ENCODE data around the gene B4GALT5. TPM values are rescaled to one million over a fixed set of nuclear protein-coding genes. Genes with fewer than 3 reads are reported as not detected.
A peak's percentile ranks its signal among the peaks of the same experiment; 100 is the strongest.

B4GALT5 gene
- total and polyA plus RNA-seq, 7 donors = 32.0 to 284 (median 75.3) TPM

GRCh38 chr20:49715466-49715865, 1.8 kb upstream of the B4GALT5 start:
- WGBS, 3 donors = 94 to 96% (median 95%) methylated on average over 7 of the region's 7 CpGs
- intact Hi-C loops (cut with DNase I) = loop anchor here in 1 of 2 donors (5.0 kb wide), 1 partner anchor 52 kb away; no protein-coding TSS in a partner anchor
- Histone ChIP-seq H3K4me3 (no peak overlapping the region), H3K36me3 (ENCODE audit: insufficient read depth in 1 of 2, low read depth in 1 of 2) (no peaks in the 10 kb centered on the region), H3K9me3 (no peaks in the 10 kb centered on the region), H3K27ac (peak overlapping the region; percentile 94), H3K27me3 (ENCODE audit: insufficient read depth in 3 of 3, low read length in 2 of 3) (no peaks in the 10 kb centered on the region), H3K4me1 (peaks cover 33% of the 10 kb centered on the region)
- DNase-seq (no peak), ATAC-seq (no peak)
- no peak for TF ChIP-seq CTCF (IDR thresholded peaks at IDR 0.05)

- Histone ChIP-seq H3K4me1 (peaks cover 51% of the 10 kb centered on the region), H3K36me3 (ENCODE audit: insufficient read depth in 1 of 2, low read depth in 1 of 2) (no peaks in the 10 kb centered on the region), H3K27ac (peak overlapping the region; percentile 94), H3K4me3 (peak overlapping the region; percentile 90), H3K9me3 (no peaks in the 10 kb centered on the region), H3K27me3 (ENCODE audit: insufficient read depth in 3 of 3, low read length in 2 of 3) (no peaks in the 10 kb centered on the region)
- peak; percentile 48 to 68 for DNase-seq
- peak; percentile 6 for TF ChIP-seq CTCF (IDR thresholded peaks at IDR 0.05)
- intact Hi-C loops (cut with DNase I) = loop anchor here (5.0 kb wide), 1 partner anchor 99 kb away; the partner anchor contains the start of gene SLC9A8 (in 2 of the 2)
- ATAC-seq = peak; percentile 7 to 54 (median 31)
- WGBS, 3 donors = 0 to 1% (median 1%) methylated on average over 30 to 71 of the region's 71 CpGs
Observed at GRCh38 chr20:49712996-49713752, 504 bp downstream of the B4GALT5 start.

GRCh38 chr20:49712646-49712995, 1.1 kb downstream of the B4GALT5 start:
- intact Hi-C loops (cut with DNase I) = loop anchor here (5.0 kb wide), 1 partner anchor 100 kb away; the partner anchor contains the start of gene SLC9A8 (in 2 of the 2)
- TF ChIP-seq CTCF (IDR thresholded peaks at IDR 0.05) = no peak
- DNase-seq (no peak), ATAC-seq (no peak)
- H3K4me3 ChIP-seq = peak overlapping the region; percentile 90
- H3K4me1 ChIP-seq = peaks cover 51% of the 10 kb centered on the region
- no peaks in the 10 kb centered on the region for H3K27me3 ChIP-seq (ENCODE audit: insufficient read depth in 3 of 3, low read length in 2 of 3)
- H3K9me3 ChIP-seq = no peaks in the 10 kb centered on the region
- H3K27ac ChIP-seq = peak overlapping the region; percentile 94
- H3K36me3 ChIP-seq (ENCODE audit: insufficient read depth in 1 of 2, low read depth in 1 of 2) = no peaks in the 10 kb centered on the region
- WGBS, 3 donors = 1 to 5% (median 2%) methylated on average over 6 of the region's 6 CpGs

- H3K36me3 ChIP-seq (ENCODE audit: insufficient read depth in 1 of 2, low read depth in 1 of 2) = no peaks in the 10 kb centered on the region
- H3K4me3 ChIP-seq = peak overlapping the region; percentile 90
- no peak for TF ChIP-seq CTCF (IDR thresholded peaks at IDR 0.05)
- no peaks in the 10 kb centered on the region for H3K27me3 ChIP-seq (ENCODE audit: insufficient read depth in 3 of 3, low read length in 2 of 3)
- peaks cover 56% of the 10 kb centered on the region for H3K4me1 ChIP-seq
- ATAC-seq (no peak), DNase-seq (no peak)
- intact Hi-C loops (cut with DNase I) = loop anchor here (5.0 kb wide), 1 partner anchor 100 kb away; the partner anchor contains the start of gene SLC9A8 (in 2 of the 2)
- peak overlapping the region; percentile 94 for H3K27ac ChIP-seq
- 40 to 51% (median 41%) methylated on average over 4 of the region's 4 CpGs for WGBS, 3 donors
- H3K9me3 ChIP-seq = no peaks in the 10 kb centered on the region
Observed at GRCh38 chr20:49712118-49712517, 1.6 kb downstream of the B4GALT5 start.

Measured in psoas muscle (tissue), 8 donors.